ENCODE data around the gene ABCC11. TPM values are rescaled to one million over a fixed set of nuclear protein-coding genes. Genes with fewer than 3 reads are reported as not detected.

The ABCC11 gene
- total RNA-seq, 6 donors from 2014 or later, result 0.15 to 0.33 (median 0.21) TPM; not detected in 2

GRCh38 chr16:48256579-48257177 lies 9.3 kb upstream of the ABCC11 start:
- Histone ChIP-seq H3K27ac (no peak overlapping the region), H3K27me3 (no peaks in the 10 kb centered on the region), H3K36me3 (peaks cover 9 to 83% (median 20%) of the 10 kb centered on the region in 4 donors), H3K9me3 (no peaks in the 10 kb centered on the region), H3K4me3 (no peak overlapping the region), H3K4me1 (peaks cover 0 to 2% (median 0%) of the 10 kb centered on the region in 4 donors)
- no peak for DNase-seq
- no peak for TF ChIP-seq POLR2AphosphoS5 (IDR thresholded peaks at IDR 0.05)
- no peak for TF ChIP-seq POLR2A (IDR thresholded peaks at IDR 0.05)
- ATAC-seq (ENCODE audit: low FRiP score in 2 of 2), result no peak
- WGBS, 2 donors, result 93 to 98% methylated on average over 7 of the region's 7 CpGs

GRCh38 chr16:48252013-48252412 lies 4.7 kb upstream of the ABCC11 start:
- Histone ChIP-seq H3K27ac (no peak overlapping the region), H3K36me3 (peaks cover 0 to 38% (median 7%) of the 10 kb centered on the region in 4 donors), H3K9me3 (no peaks in the 10 kb centered on the region), H3K4me1 (peaks cover 6 to 20% (median 18%) of the 10 kb centered on the region in 4 donors), H3K27me3 (no peaks in the 10 kb centered on the region), H3K4me3 (no peak overlapping the region)
- no peak for TF ChIP-seq POLR2A (IDR thresholded peaks at IDR 0.05)
- WGBS, 2 donors, result 66 to 72% methylated on average over 5 of the region's 5 CpGs
- ATAC-seq (ENCODE audit: low FRiP score in 2 of 2) (peak in 1 of 2 donors; percentile 51), DNase-seq (peak in 1 of 2 donors; percentile 38)

GRCh38 chr16:48250520-48251278 lies 3.4 kb upstream of the ABCC11 start:
- H3K36me3 ChIP-seq, result peaks cover 0 to 32% (median 5%) of the 10 kb centered on the region in 4 donors
- H3K4me3 ChIP-seq, result no peak overlapping the region
- H3K4me1 ChIP-seq, result peaks cover 11 to 33% (median 30%) of the 10 kb centered on the region in 4 donors
- no peaks in the 10 kb centered on the region for H3K27me3 ChIP-seq
- no peaks in the 10 kb centered on the region for H3K9me3 ChIP-seq
- 71 to 76% methylated on average over 5 of the region's 5 CpGs for WGBS, 2 donors
- no peak for TF ChIP-seq POLR2A (IDR thresholded peaks at IDR 0.05)
- TF ChIP-seq POLR2AphosphoS5 (IDR thresholded peaks at IDR 0.05), result no peak
- TF ChIP-seq CTCF (IDR thresholded peaks at IDR 0.05), result no peak
- TF ChIP-seq EP300 (IDR thresholded peaks at IDR 0.05), result no peak
- ATAC-seq (ENCODE audit: low FRiP score in 2 of 2) (no peak), DNase-seq (no peak)
- peak overlapping the region in 1 of 4 donors; percentile 10 for H3K27ac ChIP-seq

GRCh38 chr16:48246066-48246465 lies 1.3 kb downstream of the ABCC11 start:
- H3K36me3 ChIP-seq, result no peaks in the 10 kb centered on the region
- DNase-seq, result no peak
- 42 to 44% methylated on average over 2 of the region's 2 CpGs for WGBS, 2 donors
- no peak overlapping the region for H3K27ac ChIP-seq
- no peak for ATAC-seq (ENCODE audit: low FRiP score in 2 of 2)
- H3K4me1 ChIP-seq, result peaks cover 21 to 51% (median 39%) of the 10 kb centered on the region in 4 donors
- H3K9me3 ChIP-seq, result no peaks in the 10 kb centered on the region
- no peaks in the 10 kb centered on the region for H3K27me3 ChIP-seq
- no peak for TF ChIP-seq CTCF (IDR thresholded peaks at IDR 0.05)
- peak overlapping the region in 1 of 4 donors; percentile 96 for H3K4me3 ChIP-seq

- peak in 1 of 2 donors; percentile 6 for ATAC-seq (ENCODE audit: low FRiP score in 2 of 2)
- Histone ChIP-seq H3K27ac (peak overlapping the region; percentile 85 to 95 (median 91)), H3K27me3 (no peaks in the 10 kb centered on the region), H3K4me3 (peak overlapping the region; percentile 58 to 98 (median 92)), H3K4me1 (peaks cover 21 to 39% (median 33%) of the 10 kb centered on the region in 4 donors), H3K36me3 (no peaks in the 10 kb centered on the region), H3K9me3 (no peaks in the 10 kb centered on the region)
- WGBS, 2 donors, result 4 to 6% methylated on average over 8 of the region's 8 CpGs
- DNase-seq, result no peak
- TF ChIP-seq POLR2AphosphoS5 (IDR thresholded peaks at IDR 0.05) (no peak), EP300 (IDR thresholded peaks at IDR 0.05) (no peak), CTCF (IDR thresholded peaks at IDR 0.05) (no peak), POLR2A (IDR thresholded peaks at IDR 0.05) (no peak)
Measured at GRCh38 chr16:48244863-48245195, 2.5 kb downstream of the ABCC11 start.
